OCI-LY7 (cell line): ENCODE results near the gene PIK3R6.

Experiments
- CTCF ChIP-seq: fragments of 200-600 bp; sonication (generic); conservative IDR thresholded peaks from 2 replicates; pipeline ENCODE4 v1.5.1; 2014; ENCODE audit warnings: mild to moderate bottlenecking, antibody characterized with exemption, low read length, moderate library complexity, mixed read lengths
- EZH2phosphoT487 ChIP-seq: fragments of 200-600 bp; sonication (generic); IDR thresholded peaks from 2 replicates; pipeline ENCODE4 v1.6.1; 2018; ENCODE audit warnings: low read depth, borderline replicate concordance, mild to moderate bottlenecking, mixed run types, antibody characterized with exemption, low read length, moderate library complexity, mixed read lengths

GRCh38 chr17:8896087-8896486 is 28.6 kb upstream of the PIK3R6 start:
- TF ChIP-seq CTCF: no peak
- TF ChIP-seq EZH2phosphoT487: no peak
